Measurements from ENCODE around the gene PLCH2.

The PLCH2 gene

GRCh38 chr1:2532485-2533160 is 56.5 kb downstream of the PLCH2 start:
- DNase-seq = no peak

- DNase-seq = no peak
Measured at GRCh38 chr1:2533365-2533764, 57.3 kb downstream of the PLCH2 start.

GRCh38 chr1:2534315-2534686 is 58.2 kb downstream of the PLCH2 start:
- DNase-seq = no peak

- DNase-seq = no peak
Measured at GRCh38 chr1:2534687-2535441, 58.8 kb downstream of the PLCH2 start.

DNA sequence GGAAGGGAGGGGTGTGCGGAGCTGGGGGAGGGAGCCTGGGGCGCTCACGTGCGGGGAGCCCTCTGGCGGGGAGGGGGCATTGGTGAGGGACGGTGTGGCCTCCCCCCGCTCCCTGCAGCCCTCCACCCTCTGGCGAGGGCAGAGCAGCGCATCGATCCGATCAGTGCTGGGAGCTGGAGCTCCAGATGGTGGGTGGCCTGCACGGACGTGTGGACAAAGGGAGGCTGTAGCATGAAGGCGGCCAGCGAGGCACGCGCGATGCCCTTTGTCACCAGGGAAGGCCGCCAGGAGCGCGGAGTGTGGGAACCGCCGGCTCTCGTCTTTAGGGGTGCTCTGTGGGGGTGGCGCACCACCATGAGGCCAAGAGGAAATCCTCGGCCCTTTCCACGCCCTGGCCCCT is 59.4 kb downstream of the PLCH2 start:
- DNase-seq = no peak

DNA sequence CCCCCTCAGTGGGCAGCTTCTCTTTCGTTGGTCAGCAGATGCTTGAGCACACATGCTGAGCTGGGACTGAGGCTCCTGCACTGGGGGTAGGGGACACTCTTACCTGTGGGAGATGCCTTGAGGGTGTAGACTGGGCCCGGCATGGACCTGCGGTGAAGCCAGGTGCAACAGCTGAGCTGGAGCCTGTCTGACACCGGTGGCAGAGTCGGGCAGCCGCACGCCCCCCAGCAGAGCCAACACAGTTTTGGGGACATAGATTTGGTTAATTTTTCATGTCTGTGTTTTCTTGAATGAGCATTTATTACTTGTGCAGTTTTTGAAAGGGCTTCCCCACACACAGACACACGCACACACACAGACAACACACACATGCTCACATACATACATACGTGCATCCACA is 59.9 kb downstream of the PLCH2 start:
- no peak for DNase-seq

DNA sequence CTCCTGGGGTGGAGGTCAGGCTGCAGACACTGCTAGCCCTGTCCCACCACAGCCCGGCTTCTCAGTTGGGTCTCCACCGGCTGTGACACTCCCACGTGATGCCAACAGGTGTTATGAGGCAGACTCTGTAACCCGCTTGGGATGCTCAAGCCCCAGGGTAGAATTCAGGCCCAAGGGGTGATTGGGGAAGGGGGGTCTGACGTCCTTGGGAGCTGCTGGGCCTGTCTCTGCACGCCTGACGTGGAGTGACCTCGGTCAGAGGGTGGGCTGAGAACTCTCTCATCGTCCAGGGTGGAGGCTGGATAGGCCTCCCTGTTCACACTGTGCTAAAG is 61.7 kb downstream of the PLCH2 start:
- DNase-seq = no peak

- no peak for DNase-seq
Measured at GRCh38 chr1:2538376-2538775, 62.3 kb downstream of the PLCH2 start.

GRCh38 chr1:2538872-2539271 is 62.8 kb downstream of the PLCH2 start:
- no peak for DNase-seq

DNA sequence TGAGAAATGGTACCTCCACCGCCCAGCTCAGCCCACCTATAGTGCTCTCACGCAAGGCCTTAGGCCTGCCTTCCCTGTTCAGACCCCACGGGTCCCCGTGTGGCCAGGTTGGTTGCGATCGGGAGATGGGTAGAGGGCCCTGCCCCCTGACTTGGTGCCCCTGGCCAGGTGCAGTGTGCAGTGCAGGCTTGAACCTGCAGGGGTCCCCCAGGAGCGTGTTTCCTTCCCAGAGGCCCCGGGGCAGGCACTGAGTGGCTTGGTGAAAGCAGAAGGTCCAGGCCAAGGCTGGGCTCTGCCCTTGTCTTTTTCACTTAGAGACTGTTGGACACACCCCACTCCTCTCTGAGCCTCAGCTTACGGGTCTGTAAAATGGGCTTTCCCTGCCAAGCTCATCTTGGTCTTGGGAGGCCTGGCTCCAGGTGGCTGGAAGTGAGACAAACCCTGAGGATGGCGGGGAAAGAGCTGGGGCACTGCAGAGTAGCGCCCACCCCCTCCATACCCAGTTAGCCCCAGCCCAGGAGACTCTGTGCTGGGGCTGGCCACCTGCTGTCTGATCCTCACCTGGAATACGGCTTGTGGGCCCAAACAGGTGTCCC is 63.3 kb downstream of the PLCH2 start:
- DNase-seq = no peak

DNA sequence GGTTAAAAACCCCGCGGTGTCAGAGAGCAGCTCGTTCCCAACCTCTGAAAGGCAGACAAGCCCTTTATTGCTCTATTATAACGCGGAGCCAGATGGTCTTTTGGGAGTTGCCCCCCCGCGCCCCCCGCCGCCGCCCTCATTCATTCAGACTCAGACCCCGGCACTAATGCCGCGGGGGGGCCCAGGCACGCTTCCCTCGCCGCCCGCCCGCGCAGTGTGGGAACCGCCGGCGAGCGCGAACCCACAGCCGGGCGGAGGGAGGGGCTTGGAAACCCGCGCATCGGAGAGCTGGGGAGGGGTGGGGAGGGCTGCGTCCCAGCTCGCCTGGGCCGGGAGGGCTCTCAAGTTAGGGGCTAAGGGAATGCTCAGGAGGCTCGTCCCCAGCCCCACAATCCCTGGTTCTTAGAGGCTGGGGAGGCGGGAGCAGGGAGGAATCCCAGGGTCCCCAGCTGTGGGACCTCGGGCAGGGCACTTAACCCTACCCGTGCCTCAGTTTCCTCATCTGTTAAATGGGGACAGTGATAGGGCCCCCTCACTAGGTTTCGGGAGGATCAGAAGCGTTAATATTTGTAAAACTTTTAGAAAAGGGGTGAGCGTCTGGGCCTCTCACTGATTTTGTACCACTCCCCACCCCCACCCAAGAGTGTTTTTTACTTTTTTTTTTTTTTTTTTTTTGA is 64.9 kb downstream of the PLCH2 start:
- DNase-seq = no peak

DNA sequence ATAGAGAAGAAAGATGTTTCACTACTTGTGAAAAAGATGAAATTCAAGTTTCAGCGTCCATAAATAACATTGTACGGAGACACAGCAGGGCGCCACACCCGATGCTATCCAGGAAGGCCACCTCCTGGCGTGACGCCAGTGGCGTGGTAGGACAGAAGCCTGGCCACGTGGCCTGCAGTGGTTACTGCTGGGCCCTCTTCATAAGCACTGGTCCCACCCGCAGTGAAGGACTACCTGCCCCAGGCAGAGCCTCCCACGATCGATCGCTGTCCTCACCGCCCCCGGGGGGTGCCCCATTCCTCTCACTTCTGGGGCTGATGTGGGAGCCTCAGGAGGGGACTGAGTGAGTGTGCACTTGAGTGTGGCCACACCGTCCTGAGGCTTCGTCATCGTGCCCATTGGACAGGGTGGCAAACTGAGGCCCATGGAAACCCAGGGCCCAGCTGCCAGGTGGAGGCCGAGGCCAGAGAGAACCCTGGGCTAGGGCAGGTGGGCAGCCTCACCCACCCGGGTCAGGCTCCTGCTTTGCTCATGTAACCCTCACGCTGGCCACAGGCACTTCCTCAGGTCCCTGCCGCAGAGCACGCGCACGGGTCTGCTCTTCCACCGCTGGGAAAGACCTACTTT is 65.6 kb downstream of the PLCH2 start:
- DNase-seq = no peak

DNA sequence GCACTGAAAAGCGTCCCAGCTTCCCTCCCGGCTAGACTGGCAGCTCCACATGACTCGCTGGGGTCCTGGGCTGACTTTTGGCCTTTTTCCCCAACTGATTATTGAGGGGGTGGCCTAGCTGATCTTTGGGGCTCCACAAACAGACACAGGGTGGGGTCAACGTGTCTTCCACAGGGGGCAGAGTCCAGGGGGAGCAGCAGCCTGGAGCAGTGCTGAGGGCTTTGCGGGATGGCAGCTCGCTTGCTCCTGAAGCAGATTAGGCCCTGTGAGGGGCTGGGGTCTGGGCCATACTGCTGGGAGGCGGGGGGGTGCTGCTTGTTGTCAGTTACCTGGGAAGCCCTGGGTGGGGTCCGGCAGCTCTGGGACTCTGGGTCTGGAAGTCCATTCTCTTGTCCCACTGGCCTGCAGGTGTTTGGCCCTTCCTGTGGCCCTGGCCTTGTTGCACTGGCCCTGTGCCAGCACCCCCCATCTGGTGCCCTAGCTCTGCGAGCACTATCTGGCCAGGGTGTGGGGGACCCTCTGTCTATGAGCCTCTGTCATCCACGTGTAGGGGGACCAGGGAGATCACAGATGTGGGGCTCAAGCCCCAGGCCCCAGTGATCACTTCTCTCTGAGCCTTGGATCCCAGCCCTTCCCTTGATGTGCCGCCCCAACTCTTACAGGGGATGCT is 66.3 kb downstream of the PLCH2 start:
- DNase-seq = no peak

DNA sequence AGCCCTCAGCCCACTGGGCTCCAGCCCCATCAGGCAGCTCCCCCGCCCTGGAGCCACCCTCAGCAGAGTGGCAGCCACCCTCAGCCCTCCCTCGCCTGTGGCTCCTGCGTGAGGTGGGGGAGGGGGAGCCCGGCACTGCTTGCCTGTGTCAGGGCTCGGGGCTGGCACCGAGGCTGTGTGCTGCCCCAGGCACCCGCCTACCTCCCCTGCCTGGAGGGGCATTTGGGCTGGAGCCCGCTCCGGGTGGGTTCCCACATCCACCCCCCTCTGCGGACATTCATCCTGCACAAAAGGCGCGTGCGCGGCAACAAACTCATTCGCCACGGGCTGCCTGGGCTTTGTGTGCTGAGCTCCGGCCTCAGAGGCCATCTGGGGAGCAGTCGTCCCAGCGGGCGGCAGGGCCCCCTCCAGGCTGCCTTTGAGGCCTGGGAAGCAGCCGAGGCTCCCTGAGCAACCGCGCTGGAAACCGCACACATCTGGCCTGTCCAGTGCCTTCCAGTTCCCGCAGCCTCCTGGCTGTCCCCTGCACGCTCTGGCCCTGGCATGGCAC is 67.5 kb downstream of the PLCH2 start:
- no peak for DNase-seq

- DNase-seq = no peak
Measured at GRCh38 chr1:2544093-2544874, 68.2 kb downstream of the PLCH2 start.

GRCh38 chr1:2544875-2545640 is 69.0 kb downstream of the PLCH2 start:
- DNase-seq = no peak

- DNase-seq = peak; percentile 89
Measured at GRCh38 chr1:2545754-2546514, 69.8 kb downstream of the PLCH2 start.

DNA sequence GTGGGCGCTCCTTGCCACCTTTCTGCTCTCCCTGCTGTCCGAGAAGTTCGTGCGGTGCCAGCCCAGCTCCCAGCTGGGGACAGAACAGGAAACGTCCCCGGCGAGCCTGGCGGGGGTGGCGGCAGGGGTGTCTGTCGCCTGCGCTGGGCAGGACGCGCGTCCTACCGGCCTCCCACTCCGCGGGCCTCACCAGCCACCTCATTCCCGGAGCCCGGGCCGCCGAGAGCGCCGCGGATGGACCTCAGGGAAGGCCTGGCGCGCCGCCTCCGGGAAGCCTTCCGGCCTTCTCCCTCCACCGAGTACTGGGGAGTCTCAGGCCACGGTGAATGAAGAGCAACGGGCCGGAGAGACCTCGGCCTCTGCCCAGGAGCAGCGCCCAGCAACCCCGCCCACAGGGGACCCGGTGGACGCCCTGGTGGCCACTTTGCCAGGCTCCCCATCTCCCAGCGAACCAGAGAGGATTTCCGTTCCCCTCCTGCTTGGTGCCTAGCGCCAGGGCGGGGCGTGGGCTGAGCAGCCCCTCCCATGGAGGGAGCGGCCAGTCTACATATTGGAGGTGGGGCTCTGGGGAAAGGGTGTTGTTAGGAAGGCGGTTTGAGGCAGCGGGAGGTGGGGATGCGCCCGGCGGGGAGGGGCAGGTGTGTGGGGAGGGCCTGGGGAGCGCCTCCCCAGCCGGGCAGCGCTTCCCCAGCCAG is 70.6 kb downstream of the PLCH2 start:
- DNase-seq = peak; percentile 84

Data from central memory CD4-positive, alpha-beta T cell (primary cell).